ENCODE measurements around the gene CDKL5.

CDKL5 gene

DNA sequence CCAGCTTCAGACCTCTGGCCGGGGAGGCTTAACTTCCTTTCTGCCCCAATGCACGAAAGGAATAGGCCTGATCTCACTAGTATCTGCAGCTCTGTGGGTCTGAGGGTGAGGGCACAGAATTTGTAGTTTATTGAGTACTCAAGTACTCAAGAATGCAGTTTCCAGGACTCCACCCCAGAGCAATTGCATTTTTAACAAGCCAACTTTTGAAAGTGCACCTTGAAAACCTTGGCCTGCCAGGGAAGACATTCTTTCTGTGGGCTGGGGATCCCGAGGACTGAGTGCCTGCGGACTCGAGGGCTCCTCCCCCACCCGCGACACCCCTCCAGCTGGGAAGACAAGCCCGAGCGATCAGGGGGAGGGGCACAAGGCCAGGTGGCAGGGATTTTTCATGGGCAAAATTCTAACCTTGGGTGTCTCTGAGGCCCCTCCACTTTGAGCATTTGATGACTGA, 224.1 kb downstream of the CDKL5 start:
- DNase-seq (ENCODE audit: low spot score) = no peak

GRCh38 chrX:18650662-18651061, 225.3 kb downstream of the CDKL5 start:
- no peak for DNase-seq (ENCODE audit: low spot score)

- no peak for DNase-seq (ENCODE audit: low spot score)
Measured at GRCh38 chrX:18652636-18653035, 227.2 kb downstream of the CDKL5 start.

GRCh38 chrX:18654875-18655836, 229.7 kb downstream of the CDKL5 start:
- DNase-seq (ENCODE audit: low spot score) = no peak

DNA sequence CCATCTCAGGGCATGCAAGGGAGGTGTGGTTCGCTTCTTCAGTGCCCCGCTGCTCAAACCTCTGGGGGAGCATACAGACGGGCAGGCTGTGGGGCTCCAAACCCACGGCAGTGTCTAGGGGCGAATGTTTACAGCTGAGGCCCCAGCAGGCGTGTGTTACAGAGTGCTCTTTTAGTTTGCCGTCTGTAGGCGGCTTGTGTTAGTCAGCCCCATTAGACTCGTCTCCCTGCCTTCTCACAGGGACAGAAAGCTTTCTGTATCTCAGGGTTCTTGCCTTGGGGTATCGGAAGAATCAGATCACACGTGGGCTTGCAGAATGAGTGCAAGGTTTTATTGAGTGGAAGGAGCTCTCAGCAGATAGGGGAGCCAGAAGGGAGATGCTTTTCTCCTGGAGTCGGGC, 235.9 kb downstream of the CDKL5 start:
- DNase-seq (ENCODE audit: low spot score) = no peak

DNA sequence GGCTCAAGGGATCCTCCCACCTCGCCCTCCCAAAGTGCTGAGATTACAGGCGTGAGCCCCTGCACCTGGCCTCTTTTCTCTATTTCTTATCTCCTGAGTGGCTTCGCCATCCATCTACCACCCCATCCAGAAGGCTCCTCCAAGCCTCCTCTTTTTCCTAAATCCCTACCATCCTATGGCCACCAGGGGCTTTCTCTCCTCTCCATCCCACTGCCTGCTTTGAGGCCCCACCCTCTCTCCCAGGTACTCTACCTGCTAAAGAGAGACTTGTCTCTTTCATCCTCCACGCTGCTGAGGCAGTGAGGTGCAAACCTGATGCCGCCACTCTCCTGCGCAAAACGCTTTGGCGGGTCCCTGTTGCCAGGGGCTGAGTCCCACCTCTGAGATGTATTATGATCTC, 239.5 kb downstream of the CDKL5 start:
- no peak for DNase-seq (ENCODE audit: low spot score)

- DNase-seq (ENCODE audit: low spot score) = no peak
Measured at GRCh38 chrX:18666614-18667013, 241.2 kb downstream of the CDKL5 start.

DNA sequence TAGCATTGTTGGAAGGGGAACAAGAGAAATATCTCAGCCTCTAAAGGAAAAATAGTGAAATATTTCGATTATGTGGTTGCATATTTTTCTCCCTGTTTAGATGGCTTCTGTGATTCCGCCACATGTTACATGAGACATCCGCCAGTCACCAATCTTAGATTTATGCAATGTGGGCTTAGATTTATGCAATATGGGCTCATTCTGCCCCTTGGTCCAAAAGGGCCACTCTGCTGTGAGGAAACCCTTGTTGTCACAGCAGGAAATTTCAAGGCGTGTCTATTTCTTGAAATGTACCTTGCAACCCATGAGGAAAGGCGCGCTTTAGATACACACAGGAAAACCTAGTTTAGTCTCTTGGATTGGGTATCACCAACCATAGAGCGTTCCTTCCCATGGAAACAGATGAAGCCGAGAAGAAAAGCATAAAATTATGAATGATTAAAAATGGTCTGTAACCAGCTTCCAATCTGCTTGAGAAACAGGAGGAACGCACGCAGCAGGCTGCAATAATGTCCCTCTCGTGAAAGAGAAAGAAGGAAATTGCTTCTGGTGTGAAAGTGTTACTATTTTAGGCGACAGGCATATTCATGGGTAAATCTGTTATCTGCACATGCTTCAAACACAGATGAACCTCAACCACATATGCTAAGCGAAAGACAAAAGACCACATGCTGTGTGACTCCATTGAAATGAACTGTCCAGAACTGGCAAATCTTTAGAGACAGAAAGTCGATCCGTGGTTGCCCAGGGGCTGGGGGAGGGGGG, 242.8 kb downstream of the CDKL5 start:
- DNase-seq (ENCODE audit: low spot score) = no peak

DNA sequence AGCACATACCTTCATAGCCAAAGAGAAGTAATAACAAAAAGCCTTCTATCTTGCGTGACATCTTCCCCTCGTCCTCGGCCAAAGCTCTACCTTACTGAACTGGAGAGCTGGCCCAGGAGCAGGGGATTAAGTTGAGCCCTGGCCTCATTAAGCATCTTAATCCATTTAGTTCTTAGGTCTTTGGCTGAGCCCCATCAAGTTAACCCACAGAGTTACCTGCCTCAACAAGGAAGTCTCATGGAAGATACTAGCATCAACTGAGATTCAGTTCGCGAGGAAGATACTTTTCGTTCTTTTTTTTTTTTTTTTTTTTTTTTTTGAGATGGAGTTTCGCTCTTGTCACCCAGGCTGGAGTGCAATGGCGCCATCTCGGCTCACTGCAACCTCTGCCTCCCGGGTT, 246.6 kb downstream of the CDKL5 start, which contains the start of gene RS1:
RS1 (minus strand) TSS at position 101 of the 400 bp plus-strand sequence; CDS start at position 61, 40 bp downstream.
- no peak for DNase-seq (ENCODE audit: low spot score)

DNA sequence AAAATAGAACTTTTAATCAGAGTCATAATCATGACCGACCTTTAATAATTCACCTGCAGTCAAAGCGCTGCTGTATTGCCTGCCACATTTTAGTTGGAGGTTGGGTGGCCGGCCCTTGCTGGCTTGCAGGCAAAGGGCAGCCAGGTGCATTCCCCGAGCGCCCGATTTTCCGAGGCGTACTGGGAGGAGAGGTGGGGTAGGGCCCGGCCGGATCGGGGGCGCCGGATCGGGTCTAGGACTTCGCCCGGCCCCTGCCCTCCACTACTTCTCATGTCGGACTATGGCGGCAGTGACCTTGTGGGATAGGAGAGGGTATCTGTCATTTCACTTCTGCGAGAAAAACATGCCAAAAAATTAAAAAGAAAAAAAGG, 249.0 kb downstream of the CDKL5 start:
- DNase-seq (ENCODE audit: low spot score) = no peak

DNA sequence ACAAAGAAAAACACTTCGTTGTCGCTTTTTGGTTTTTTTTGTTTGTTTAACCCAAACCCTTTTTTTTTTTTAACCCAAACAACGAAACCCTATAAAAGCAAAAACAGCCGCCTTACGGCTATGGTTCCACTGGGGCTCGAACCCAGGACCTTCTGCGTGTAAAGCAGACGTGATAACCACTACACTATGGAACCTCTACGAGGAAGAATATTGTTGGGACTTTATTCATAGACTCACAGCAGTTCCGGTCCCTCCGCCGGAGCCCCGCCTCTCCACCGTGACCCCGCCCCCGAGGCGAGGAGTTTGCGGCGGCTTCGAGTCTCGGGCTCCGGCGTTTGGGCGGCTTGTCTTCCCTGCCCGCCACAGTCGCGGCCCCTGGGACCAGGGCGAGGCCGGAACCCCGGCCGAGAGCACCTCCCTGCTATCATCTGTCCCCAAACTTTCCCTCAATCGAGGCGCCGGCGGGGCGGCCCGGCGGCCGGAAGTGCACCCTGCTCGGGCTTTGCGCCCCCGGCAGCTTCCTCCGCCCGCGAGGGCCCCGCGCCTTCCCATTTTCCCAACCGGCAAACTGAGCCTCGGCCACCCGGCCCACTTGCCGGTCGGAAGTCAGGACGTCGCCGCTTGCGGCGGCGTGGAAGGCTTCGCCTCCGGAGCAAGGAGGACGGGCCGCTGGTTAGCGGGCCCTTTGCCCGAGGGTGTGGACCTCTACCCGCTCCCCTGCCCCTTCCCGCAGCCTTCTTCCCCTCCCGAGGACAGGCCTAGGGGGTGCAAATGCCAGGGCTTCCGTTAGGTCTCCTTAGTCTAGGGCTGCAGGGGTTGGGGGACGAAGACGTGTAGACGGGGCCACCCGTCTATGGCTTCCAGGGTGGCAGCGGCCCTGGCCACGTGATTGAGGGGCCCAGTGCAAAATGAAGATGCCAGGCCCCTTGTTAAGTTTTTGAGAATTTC, 249.7 kb downstream of the CDKL5 start:
- peak; percentile 80 for DNase-seq (ENCODE audit: low spot score)

GRCh38 chrX:18676050-18676449, 250.6 kb downstream of the CDKL5 start:
- no peak for DNase-seq (ENCODE audit: low spot score)

DNA sequence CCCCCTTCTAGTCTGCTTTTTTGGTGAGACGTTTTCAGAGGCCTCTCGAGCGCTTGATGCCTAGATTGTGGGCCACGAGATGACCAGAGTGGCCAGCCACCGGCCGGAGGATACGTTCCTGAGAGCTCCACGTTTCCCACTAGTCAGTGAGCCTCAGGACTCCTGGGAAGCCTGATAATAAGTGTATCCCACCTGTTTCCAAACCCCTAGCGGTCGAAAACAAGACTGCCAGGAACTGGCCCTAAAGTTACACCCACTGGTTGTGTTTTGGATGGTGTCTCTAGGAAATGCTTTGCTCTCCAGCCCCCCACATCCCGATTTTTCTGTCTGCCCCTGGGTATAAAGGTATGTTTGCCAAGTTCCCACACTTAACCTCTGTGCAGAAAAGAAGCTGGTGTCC, 251.1 kb downstream of the CDKL5 start:
- no peak for DNase-seq (ENCODE audit: low spot score)

DNA sequence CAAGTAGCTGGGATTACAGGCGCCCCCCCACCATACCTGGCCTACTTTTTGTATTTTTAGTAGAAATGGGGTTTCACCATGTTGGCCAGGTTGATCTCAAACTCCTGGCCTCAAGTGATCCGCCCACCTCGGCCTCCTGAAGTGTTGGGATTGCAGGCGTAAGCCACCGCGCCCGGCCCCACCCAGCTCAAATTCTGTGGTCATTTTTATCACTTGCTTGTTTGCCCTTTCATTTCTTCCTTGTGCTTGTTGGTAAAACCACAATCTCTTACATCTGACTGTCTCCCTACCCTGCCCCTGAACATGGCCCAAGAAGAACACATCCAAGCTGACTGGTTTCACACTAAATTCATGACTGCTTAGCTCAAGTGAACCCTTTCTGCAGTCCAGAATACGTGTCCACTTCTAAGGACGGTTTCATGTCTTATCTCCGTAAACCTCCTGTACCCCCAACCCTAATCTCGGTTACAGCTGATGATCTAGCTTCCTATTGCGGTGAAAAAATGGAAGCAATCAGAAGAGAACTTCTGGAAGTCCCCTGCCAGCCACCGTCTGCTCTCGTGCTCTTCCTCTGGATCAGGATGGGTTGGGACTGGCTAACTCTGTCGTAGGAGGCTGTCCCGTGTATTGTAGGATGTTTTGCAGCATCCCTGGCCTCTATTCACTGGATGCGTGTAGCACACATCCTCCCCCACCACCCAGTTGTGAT, 251.9 kb downstream of the CDKL5 start:
- DNase-seq (ENCODE audit: low spot score) = no peak

- DNase-seq (ENCODE audit: low spot score) = no peak
Measured at GRCh38 chrX:18681996-18682395, 256.6 kb downstream of the CDKL5 start.

- no peak for DNase-seq (ENCODE audit: low spot score)
Measured at GRCh38 chrX:18682979-18683387, 257.6 kb downstream of the CDKL5 start.

DNA sequence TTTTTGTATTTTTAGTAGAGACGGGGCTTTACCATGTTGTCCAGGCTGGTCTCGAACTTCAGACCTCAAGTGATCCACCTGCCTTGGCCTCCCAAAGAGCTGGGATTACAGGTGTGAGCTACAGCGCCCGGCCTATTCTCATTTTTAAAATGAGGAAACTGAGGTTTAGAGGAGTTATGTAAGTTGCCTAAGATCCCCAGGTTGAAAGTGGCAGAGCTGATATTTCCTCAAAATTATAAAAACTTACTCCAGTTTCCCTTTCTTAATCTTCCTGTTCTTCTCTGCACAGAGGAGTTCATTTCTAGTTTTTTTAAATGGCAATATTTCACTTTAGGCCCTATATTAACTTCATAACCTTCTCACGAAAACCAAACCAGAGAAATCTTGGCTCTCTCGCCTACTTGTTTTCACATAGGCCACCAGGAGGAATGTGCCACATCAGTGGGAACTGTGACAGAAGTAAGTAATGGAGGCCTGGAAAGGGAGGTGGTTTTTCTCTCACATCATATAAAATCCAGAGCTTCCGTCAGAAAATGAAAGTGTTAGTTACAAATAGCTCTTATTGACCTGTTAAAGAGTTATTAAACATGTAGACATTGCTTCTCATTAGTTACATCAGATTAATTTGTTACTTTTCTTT, 262.6 kb downstream of the CDKL5 start:
- no peak for DNase-seq (ENCODE audit: low spot score)

DNA sequence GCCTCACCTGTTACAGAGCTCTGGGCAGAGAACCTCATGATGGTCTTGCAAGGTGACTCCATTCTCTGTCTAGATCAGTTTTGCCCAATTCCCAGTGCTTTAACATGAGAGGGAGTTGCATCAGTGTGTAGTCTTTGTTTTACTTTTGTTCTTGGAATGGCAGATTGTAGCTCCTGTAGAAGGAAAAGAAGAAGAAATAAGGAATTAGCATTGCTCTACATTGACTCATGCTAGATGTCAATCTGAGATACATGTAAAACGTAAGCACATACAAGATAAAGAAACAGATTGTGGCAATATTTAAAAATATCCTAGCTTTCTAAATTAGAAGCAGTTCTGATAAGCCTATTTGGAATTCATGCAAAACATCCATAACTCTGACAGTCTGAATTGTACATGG, 266.0 kb downstream of the CDKL5 start:
- no peak for DNase-seq (ENCODE audit: low spot score)

- DNase-seq (ENCODE audit: low spot score) = no peak
Measured at GRCh38 chrX:18692541-18692940, 267.1 kb downstream of the CDKL5 start.

DNA sequence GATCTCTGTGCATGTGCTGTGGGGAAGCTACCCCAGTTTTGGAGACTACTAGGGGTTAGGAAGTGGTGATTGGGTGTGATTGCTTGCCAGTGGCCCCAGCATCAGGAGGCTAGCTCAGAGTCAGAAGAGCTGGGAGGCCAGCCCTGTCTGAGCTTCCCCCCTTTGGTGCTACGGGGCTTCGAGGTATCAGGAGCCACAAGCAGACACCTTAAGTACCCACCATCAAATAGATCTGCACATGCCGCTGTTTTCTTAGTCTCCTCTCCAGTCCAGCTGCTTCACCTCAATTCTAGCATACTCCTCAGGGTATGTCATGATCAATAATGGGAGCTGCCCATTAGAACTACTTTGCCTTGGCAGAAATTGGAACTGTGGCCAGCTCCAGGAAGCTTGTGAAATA, 271.2 kb downstream of the CDKL5 start:
- no peak for DNase-seq (ENCODE audit: low spot score)
